GM18517 (cell line): ENCODE data around the gene WNT10A.

Experiments
- ATAC-seq: cut with Tn5 transposase; IDR thresholded peaks from one replicate; pipeline ENCODE4 v1.9.1; 2021; ENCODE audit warnings: mild to moderate bottlenecking, moderate library complexity; ENCODE audit not compliant: unreplicated experiment

Gene WNT10A

GRCh38 chr2:218857371-218858137, 23.1 kb upstream of the WNT10A start:
- ATAC-seq: no peak

- no peak for ATAC-seq
Observed at GRCh38 chr2:218858138-218858445, 22.6 kb upstream of the WNT10A start.

- ATAC-seq: no peak
Observed at GRCh38 chr2:218858671-218859555, 21.7 kb upstream of the WNT10A start.

- no peak for ATAC-seq
Observed at GRCh38 chr2:218859556-218859987, 21.1 kb upstream of the WNT10A start, which contains the start of gene WNT6. Gene WNT6 (plus strand): TSS chr2:218859805. CDS start chr2:218860038, 233 bp downstream.

- no peak for ATAC-seq
Observed at GRCh38 chr2:218859988-218860831, 20.4 kb upstream of the WNT10A start.

GRCh38 chr2:218860950-218861381, 19.7 kb upstream of the WNT10A start:
- no peak for ATAC-seq

GRCh38 chr2:218861645-218862318, 18.9 kb upstream of the WNT10A start:
- no peak for ATAC-seq

- ATAC-seq: no peak
Observed at GRCh38 chr2:218863021-218863520, 17.6 kb upstream of the WNT10A start.

- ATAC-seq: no peak
Observed at GRCh38 chr2:218865396-218865795, 15.3 kb upstream of the WNT10A start.

GRCh38 chr2:218865999-218866398, 14.7 kb upstream of the WNT10A start:
- no peak for ATAC-seq

GRCh38 chr2:218867900-218868299, 12.8 kb upstream of the WNT10A start:
- no peak for ATAC-seq

- ATAC-seq: no peak
Observed at GRCh38 chr2:218869064-218869463, 11.6 kb upstream of the WNT10A start.

- no peak for ATAC-seq
Observed at GRCh38 chr2:218870984-218871344, 9.7 kb upstream of the WNT10A start.

GRCh38 chr2:218871345-218872302, 9.0 kb upstream of the WNT10A start:
- no peak for ATAC-seq

- ATAC-seq: no peak
Observed at GRCh38 chr2:218872645-218873358, 7.8 kb upstream of the WNT10A start.

- no peak for ATAC-seq
Observed at GRCh38 chr2:218873359-218874194, 7.1 kb upstream of the WNT10A start.

- no peak for ATAC-seq
Observed at GRCh38 chr2:218875692-218876246, 4.9 kb upstream of the WNT10A start.
